ENCODE data around the gene FXYD5. TPM values are rescaled to one million over a fixed set of nuclear protein-coding genes. Genes with fewer than 3 reads are reported as not detected.

The FXYD5 gene
- total RNA-seq, 1 experiment from 2014 or later: 33.6 TPM

GRCh38 chr19:35161434-35161743 is 6.9 kb downstream of the FXYD5 start:
- Histone ChIP-seq H3K4me3 (ENCODE audit: low read depth in 2 of 2, low read length in 2 of 2) (no peak overlapping the region), H3K27ac (ENCODE audit: low read length) (no peak overlapping the region), H3K9me3 (ENCODE audit: control insufficient read depth, insufficient read depth, low read depth, low read length) (peaks cover 26% of the 10 kb centered on the region; the same call in 1 of the 2 replicates), H3K4me1 (ENCODE audit: control insufficient read depth, insufficient read depth, low read length) (no peaks in the 10 kb centered on the region), H3K36me3 (ENCODE audit: control insufficient read depth, insufficient read depth, low read length) (no peaks in the 10 kb centered on the region), H3K27me3 (ENCODE audit: control insufficient read depth, insufficient read depth, low read length) (no peaks in the 10 kb centered on the region)
- POLR2A ChIA-PET: no interaction called here
- no peak for ATAC-seq
- intact Hi-C loops (cut with micrococcal nuclease; ENCODE audit: unreplicated experiment) (no loop called here), in situ Hi-C loops (cut with HindIII; ENCODE audit: low pct_unique_long_range_greater_than_20kb, low sequenced_read_pairs) (no loop called here)
- no TSS peak for BruUV-seq (replicated peaks)
- DNase-seq (ENCODE audit: low read depth, low spot score): no peak
- CTCF ChIA-PET: interaction anchor here (0.6 kb wide), 1 partner anchor 27 kb away, joined by 3 read pairs; the partner anchor contains the start of gene LGI4
- no peak for TF ChIP-seq REST (IDR thresholded peaks at IDR 0.05; ENCODE audit: insufficient read depth in 1 of 2, low read depth in 2 of 2, low read length in 1 of 2)
- TF ChIP-seq POLR2AphosphoS5 (IDR thresholded peaks at IDR 0.05; ENCODE audit: low read depth, low read length): no peak
- TF ChIP-seq CTCF (IDR thresholded peaks at IDR 0.05): no peak
- no peak for TF ChIP-seq TCF7L2 (IDR thresholded peaks at IDR 0.05; ENCODE audit: low read depth, low read length)
- TF ChIP-seq SIN3A (IDR thresholded peaks at IDR 0.05; ENCODE audit: borderline replicate concordance, insufficient read depth, low read depth, low read length): no peak

- intact Hi-C loops (cut with micrococcal nuclease; ENCODE audit: unreplicated experiment) (no loop called here), in situ Hi-C loops (cut with HindIII; ENCODE audit: low pct_unique_long_range_greater_than_20kb, low sequenced_read_pairs) (no loop called here)
- DNase-seq (ENCODE audit: low read depth, low spot score): no peak
- peaks cover 33% of the 10 kb centered on the region; the same call in 1 of the 2 replicates for H3K9me3 ChIP-seq (ENCODE audit: control insufficient read depth, insufficient read depth, low read depth, low read length)
- H3K4me1 ChIP-seq (ENCODE audit: control insufficient read depth, insufficient read depth, low read length): no peaks in the 10 kb centered on the region
- no peak overlapping the region for H3K4me3 ChIP-seq (ENCODE audit: low read depth in 2 of 2, low read length in 2 of 2)
- CTCF ChIA-PET: no interaction called here
- ATAC-seq: no peak
- H3K27me3 ChIP-seq (ENCODE audit: control insufficient read depth, insufficient read depth, low read length): no peaks in the 10 kb centered on the region
- H3K36me3 ChIP-seq (ENCODE audit: control insufficient read depth, insufficient read depth, low read length): no peaks in the 10 kb centered on the region
- H3K27ac ChIP-seq (ENCODE audit: low read length): no peak overlapping the region
- TF ChIP-seq TCF7L2 (IDR thresholded peaks at IDR 0.05; ENCODE audit: low read depth, low read length) (no peak), SIN3A (IDR thresholded peaks at IDR 0.05; ENCODE audit: borderline replicate concordance, insufficient read depth, low read depth, low read length) (no peak), CTCF (IDR thresholded peaks at IDR 0.05) (no peak), REST (IDR thresholded peaks at IDR 0.05; ENCODE audit: insufficient read depth in 1 of 2, low read depth in 2 of 2, low read length in 1 of 2) (no peak), POLR2AphosphoS5 (IDR thresholded peaks at IDR 0.05; ENCODE audit: low read depth, low read length) (no peak)
- POLR2A ChIA-PET: no interaction called here
- no TSS peak for BruUV-seq (replicated peaks)
Measured at GRCh38 chr19:35162471-35163326, 8.2 kb downstream of the FXYD5 start.
